GM18868 (cell line): ENCODE measurements around the gene DVL2.

ENCODE experiments used
- ATAC-seq: cut with Tn5 transposase; IDR thresholded peaks from one replicate; pipeline ENCODE4 v1.9.1; 2021; ENCODE audit warnings: mild to moderate bottlenecking, moderate library complexity; ENCODE audit not compliant: unreplicated experiment

DVL2 gene

GRCh38 chr17:7234083-7234951 lies at the start of gene DVL2:
Gene DVL2 (minus strand): TSS chr17:7234517. CDS start chr17:7234262, 255 bp downstream.
- ATAC-seq, result peak; percentile 55

GRCh38 chr17:7283471-7284216 lies 49.3 kb upstream of the DVL2 start:
- no peak for ATAC-seq

- ATAC-seq, result no peak
Observed at GRCh38 chr17:7282752-7283321, 48.5 kb upstream of the DVL2 start.

GRCh38 chr17:7281953-7282751 lies 47.8 kb upstream of the DVL2 start:
- no peak for ATAC-seq

GRCh38 chr17:7281074-7281952 lies 47.0 kb upstream of the DVL2 start, which contains the start of gene SLC2A4:
Gene SLC2A4 (plus strand): TSS chr17:7281718. CDS start chr17:7281935, 217 bp downstream.
- ATAC-seq, result peak; percentile 56

- ATAC-seq, result peak; percentile 68
Observed at GRCh38 chr17:7280519-7281073, 46.3 kb upstream of the DVL2 start.

- ATAC-seq, result no peak
Observed at GRCh38 chr17:7279448-7279847, 45.1 kb upstream of the DVL2 start.

GRCh38 chr17:7266784-7267183 lies 32.5 kb upstream of the DVL2 start:
- no peak for ATAC-seq

- no peak for ATAC-seq
Observed at GRCh38 chr17:7263801-7264078, 29.4 kb upstream of the DVL2 start.

GRCh38 chr17:7262935-7263800 lies 28.9 kb upstream of the DVL2 start:
- no peak for ATAC-seq

- ATAC-seq, result no peak
Observed at GRCh38 chr17:7262192-7262934, 28.0 kb upstream of the DVL2 start, which contains the start of gene CLDN7. Gene CLDN7 (minus strand): TSS chr17:7262478. CDS start chr17:7262043, 435 bp downstream.

- ATAC-seq, result no peak
Observed at GRCh38 chr17:7261379-7262191, 27.3 kb upstream of the DVL2 start.

GRCh38 chr17:7260651-7261378 lies 26.5 kb upstream of the DVL2 start:
- ATAC-seq, result no peak

GRCh38 chr17:7260151-7260550 lies 25.8 kb upstream of the DVL2 start:
- ATAC-seq, result no peak

- ATAC-seq, result no peak
Observed at GRCh38 chr17:7259555-7259889, 25.2 kb upstream of the DVL2 start.

GRCh38 chr17:7258731-7259554 lies 24.6 kb upstream of the DVL2 start:
- no peak for ATAC-seq
